Testis (tissue), 2 donors: Measurements from ENCODE around the gene GABRB3.

Experiments
- POLR2A ChIP-seq: fragments of 450-650 bp; IDR thresholded peaks from one replicate; pipeline ENCODE4 v1.6.1; 2017; ENCODE audit warnings: antibody characterized with exemption, mild to moderate bottlenecking, moderate library complexity
- TF ChIP-seq, protein P1 (sequence below), 3 experiments: fragments of 450-650 bp in 2 of 3; fragments of 200-600 bp in 1 of 3; sonication (generic) in 1 of 3; IDR thresholded peaks; one replicate each; pipeline ENCODE4 v1.5.1; 2016 to 2019; ENCODE audit warnings: antibody characterized with exemption in 3 of 3, mild to moderate bottlenecking in 2 of 3, moderate library complexity in 1 of 3

DNA sequence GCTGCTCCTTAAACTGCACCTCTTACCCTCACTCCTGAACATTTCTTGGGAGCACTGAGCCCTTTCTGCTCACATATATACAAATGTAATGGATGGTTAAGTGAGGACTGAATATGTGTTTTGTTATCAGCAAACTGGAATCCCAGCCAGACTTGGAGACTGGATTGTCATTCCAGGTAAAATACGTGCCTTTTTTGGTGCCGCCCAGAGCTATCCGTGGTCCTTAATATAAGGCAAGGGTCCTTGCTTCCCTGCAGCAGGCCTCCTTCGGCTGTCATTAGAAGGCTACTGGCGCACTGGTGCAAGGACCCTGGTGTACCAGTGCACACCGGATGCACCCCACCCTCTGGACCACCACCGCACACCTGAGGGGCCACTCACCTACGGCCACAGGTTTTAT is 1.1 kb upstream of the GABRB3 start:
- no peak for TF ChIP-seq POLR2A
- TF ChIP-seq, protein P1, sequence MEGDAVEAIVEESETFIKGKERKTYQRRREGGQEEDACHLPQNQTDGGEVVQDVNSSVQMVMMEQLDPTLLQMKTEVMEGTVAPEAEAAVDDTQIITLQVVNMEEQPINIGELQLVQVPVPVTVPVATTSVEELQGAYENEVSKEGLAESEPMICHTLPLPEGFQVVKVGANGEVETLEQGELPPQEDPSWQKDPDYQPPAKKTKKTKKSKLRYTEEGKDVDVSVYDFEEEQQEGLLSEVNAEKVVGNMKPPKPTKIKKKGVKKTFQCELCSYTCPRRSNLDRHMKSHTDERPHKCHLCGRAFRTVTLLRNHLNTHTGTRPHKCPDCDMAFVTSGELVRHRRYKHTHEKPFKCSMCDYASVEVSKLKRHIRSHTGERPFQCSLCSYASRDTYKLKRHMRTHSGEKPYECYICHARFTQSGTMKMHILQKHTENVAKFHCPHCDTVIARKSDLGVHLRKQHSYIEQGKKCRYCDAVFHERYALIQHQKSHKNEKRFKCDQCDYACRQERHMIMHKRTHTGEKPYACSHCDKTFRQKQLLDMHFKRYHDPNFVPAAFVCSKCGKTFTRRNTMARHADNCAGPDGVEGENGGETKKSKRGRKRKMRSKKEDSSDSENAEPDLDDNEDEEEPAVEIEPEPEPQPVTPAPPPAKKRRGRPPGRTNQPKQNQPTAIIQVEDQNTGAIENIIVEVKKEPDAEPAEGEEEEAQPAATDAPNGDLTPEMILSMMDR (IDR thresholded peaks at IDR 0.05) = no peak
